Hepatocyte (in vitro differentiated cells): ENCODE results near the gene SC5D. TPM values are rescaled to one million over a fixed set of nuclear protein-coding genes. Genes with fewer than 3 reads are reported as not detected.

Experiments used
- DNase-seq: peaks from one replicate; pipeline ENCODE4 v3.0.0-alpha.2; 2016; ENCODE audit warnings: low spot score
- H2AFZ ChIP-seq: fragments of 200-600 bp; sonication (generic); 2 replicates; pipeline ENCODE4 v1.6.0; 2016; ENCODE audit warnings: antibody characterized with exemption, mild to moderate bottlenecking
- H3K27ac ChIP-seq: fragments of 200-600 bp; sonication (generic); 2 replicates; pipeline ENCODE4 v1.5.1; 2016; ENCODE audit warnings: mild to moderate bottlenecking
- H3K27me3 ChIP-seq: fragments of 200-600 bp; sonication (generic); 2 replicates; pipeline ENCODE4 v1.6.1; 2016
- H3K36me3 ChIP-seq: fragments of 200-600 bp; sonication (generic); replicated peaks from 2 replicates; pipeline ENCODE4 v1.5.1; 2016; ENCODE audit warnings: low read depth; ENCODE audit not compliant: insufficient read depth
- H3K4me1 ChIP-seq: fragments of 200-600 bp; sonication (generic); 2 replicates; pipeline ENCODE4 v1.5.1; 2016; ENCODE audit warnings: mild to moderate bottlenecking, moderate library complexity; ENCODE audit not compliant: insufficient read depth
- H3K4me2 ChIP-seq: fragments of 200-600 bp; sonication (generic); 2 replicates; pipeline ENCODE4 v1.6.0; 2016
- H3K4me3 ChIP-seq: fragments of 200-600 bp; sonication (generic); 2 replicates; pipeline ENCODE4 v1.5.1; 2016; ENCODE audit warnings: mild to moderate bottlenecking
- H3K79me2 ChIP-seq: fragments of 200-600 bp; sonication (generic); 2 replicates; pipeline ENCODE4 v1.6.0; 2017; ENCODE audit warnings: mild to moderate bottlenecking
- H3K9me2 ChIP-seq: fragments of 200-600 bp; sonication (generic); replicated peaks from 2 replicates; pipeline ENCODE4 v1.6.0; 2017; ENCODE audit warnings: mild to moderate bottlenecking; ENCODE audit not compliant: insufficient read depth
- H3K9me3 ChIP-seq: fragments of 200-600 bp; sonication (generic); 2 replicates; pipeline ENCODE4 v1.5.1; 2016; ENCODE audit warnings: low read depth, mild to moderate bottlenecking
- H4K20me1 ChIP-seq: fragments of 200-600 bp; sonication (generic); 2 replicates; pipeline ENCODE4 v1.6.0; 2016; ENCODE audit warnings: mild to moderate bottlenecking; ENCODE audit not compliant: insufficient read depth, poor library complexity, severe bottlenecking
- CTCF ChIP-seq: fragments of 200-600 bp; sonication (generic); IDR thresholded peaks from 2 replicates; pipeline ENCODE4 v1.5.1; 2016; ENCODE audit warnings: antibody characterized with exemption, mild to moderate bottlenecking; ENCODE audit not compliant: poor library complexity
- EZH2 ChIP-seq: fragments of 200-600 bp; sonication (generic); IDR thresholded peaks from 2 replicates; pipeline ENCODE4 v1.6.1; 2016; ENCODE audit warnings: antibody characterized with exemption, mild to moderate bottlenecking, borderline replicate concordance
- EZH2phosphoT487 ChIP-seq: fragments of 200-600 bp; sonication (generic); IDR thresholded peaks from one replicate; pipeline ENCODE4 v1.6.1; 2018; ENCODE audit warnings: antibody characterized with exemption, mild to moderate bottlenecking, low read depth, moderate library complexity; ENCODE audit not compliant: unreplicated experiment, severe bottlenecking
- WGBS: methylation state at CpG from one replicate; pipeline ENCODE4 v1.1.6; 2016; ENCODE audit warnings: low lambda C conversion rate; ENCODE audit errors: missing lambda C conversion rate; 5-methylcytosine and 5-hydroxymethylcytosine counted together
- polyA plus RNA-seq: library from polyadenylated mRNA; unstranded; fragments of >200 nt; fragmentation: Nextera tagmentation; extraction: Ambion mirVana; gene quantifications from 2 replicates; pipeline ENCODE4 v1.2.1, GENCODE V29; 2016
- total RNA-seq: library from RNA; depleted of rRNA; stranded (reverse); fragments of >200 nt; gene quantifications from 2 replicates; pipeline ENCODE4 v1.2.3, GENCODE V29; 2014

The SC5D gene
- total and polyA plus RNA-seq, 2 experiments from 2014 or later, result 124 to 164 TPM

GRCh38 chr11:121308816-121309215 lies 16.2 kb downstream of the SC5D start:
- Histone ChIP-seq H3K27ac (no peak overlapping the region), H3K27me3 (no peaks in the 10 kb centered on the region), H4K20me1 (no peaks in the 10 kb centered on the region), H2AFZ (no peak overlapping the region), H3K36me3 (peaks cover 5% of the 10 kb centered on the region), H3K9me3 (no peaks in the 10 kb centered on the region), H3K4me3 (no peak overlapping the region), H3K4me1 (no peaks in the 10 kb centered on the region), H3K4me2 (no peak overlapping the region), H3K9me2 (no peaks in the 10 kb centered on the region), H3K79me2 (peaks cover 8% of the 10 kb centered on the region)
- WGBS, result 97% methylated on average over 3 of the region's 3 CpGs
- TF ChIP-seq EZH2phosphoT487, result no peak
- DNase-seq, result no peak

GRCh38 chr11:121309688-121310087 lies 17.1 kb downstream of the SC5D start:
- H3K36me3 ChIP-seq, result peaks cover 5% of the 10 kb centered on the region
- TF ChIP-seq EZH2phosphoT487 (no peak), EZH2 (no peak), CTCF (no peak)
- H2AFZ ChIP-seq, result no peak overlapping the region
- no peaks in the 10 kb centered on the region for H3K4me1 ChIP-seq
- H3K9me3 ChIP-seq, result no peaks in the 10 kb centered on the region
- H3K79me2 ChIP-seq, result peaks cover under 1% of the 10 kb centered on the region
- no peak overlapping the region for H3K4me3 ChIP-seq
- H3K9me2 ChIP-seq, result no peaks in the 10 kb centered on the region
- no peak overlapping the region for H3K27ac ChIP-seq
- no peak for DNase-seq
- H3K27me3 ChIP-seq, result no peaks in the 10 kb centered on the region
- 96% methylated on average over 4 of the region's 4 CpGs for WGBS
- no peaks in the 10 kb centered on the region for H4K20me1 ChIP-seq
- H3K4me2 ChIP-seq, result no peak overlapping the region

- Histone ChIP-seq H3K9me3 (no peaks in the 10 kb centered on the region), H3K4me3 (no peak overlapping the region), H3K4me1 (no peaks in the 10 kb centered on the region), H3K4me2 (no peak overlapping the region), H3K27ac (no peak overlapping the region), H3K36me3 (no peaks in the 10 kb centered on the region), H3K79me2 (no peaks in the 10 kb centered on the region), H3K27me3 (no peaks in the 10 kb centered on the region), H3K9me2 (no peaks in the 10 kb centered on the region), H2AFZ (no peak overlapping the region), H4K20me1 (no peaks in the 10 kb centered on the region)
- DNase-seq, result no peak
- WGBS, result 91% methylated on average over 1 of the region's 1 CpG
- TF ChIP-seq EZH2phosphoT487 (no peak), EZH2 (no peak), CTCF (no peak)
Measured at GRCh38 chr11:121310908-121311307, 18.3 kb downstream of the SC5D start.

- Histone ChIP-seq H3K36me3 (no peaks in the 10 kb centered on the region), H3K4me3 (no peak overlapping the region), H2AFZ (no peak overlapping the region), H3K79me2 (no peaks in the 10 kb centered on the region), H3K9me2 (no peaks in the 10 kb centered on the region), H3K27ac (no peak overlapping the region), H3K4me1 (no peaks in the 10 kb centered on the region), H3K27me3 (no peaks in the 10 kb centered on the region), H3K4me2 (no peak overlapping the region), H3K9me3 (no peaks in the 10 kb centered on the region), H4K20me1 (no peaks in the 10 kb centered on the region)
- TF ChIP-seq EZH2 (no peak), EZH2phosphoT487 (no peak), CTCF (no peak)
- DNase-seq, result no peak
Measured at GRCh38 chr11:121311373-121311772, 18.8 kb downstream of the SC5D start.
